Liver (tissue), 9 donors: ENCODE data around the gene PEX16. TPM values are rescaled to one million over a fixed set of nuclear protein-coding genes. Genes with fewer than 3 reads are reported as not detected.

Experiments used
- DNase-seq: peaks from one replicate; pipeline ENCODE4 v3.0.0-alpha.2; 2017; ENCODE audit warnings: low spot score
- H3K27ac ChIP-seq, 2 donors: one replicate each; pipeline ENCODE4 v1.7.0; 2013; ENCODE audit warnings: inconsistent platforms in 2 of 2, low read length in 2 of 2, control low read depth in 1 of 2, low read depth in 1 of 2, mild to moderate bottlenecking in 1 of 2
- H3K27me3 ChIP-seq, 4 donors: one replicate each; pipeline versions ENCODE4 v1.6.1 to v1.7.0; 2013; ENCODE audit warnings: low read length in 3 of 4, inconsistent platforms in 1 of 4, mild to moderate bottlenecking in 1 of 4, moderate library complexity in 1 of 4; ENCODE audit not compliant: control insufficient read depth in 4 of 4, insufficient read depth in 4 of 4
- H3K36me3 ChIP-seq, 4 donors: one replicate each; pipeline versions ENCODE4 v1.6.1 to v1.7.0; 2013; ENCODE audit warnings: low read length in 3 of 4, mild to moderate bottlenecking in 3 of 4, low read depth in 1 of 4, moderate library complexity in 1 of 4; ENCODE audit not compliant: control insufficient read depth in 4 of 4, insufficient read depth in 3 of 4
- H3K4me1 ChIP-seq, 4 donors: one replicate each; pipeline versions ENCODE4 v1.6.1 to v1.7.0; 2013; ENCODE audit warnings: low read length in 3 of 4, mild to moderate bottlenecking in 3 of 4, moderate library complexity in 1 of 4; ENCODE audit not compliant: control insufficient read depth in 4 of 4, insufficient read depth in 4 of 4
- H3K4me3 ChIP-seq, 3 donors: one replicate each; pipeline versions ENCODE4 v1.6.1 to v1.7.0; 2013; ENCODE audit warnings: low read length in 3 of 3, control low read depth in 1 of 3, low read depth in 1 of 3, mild to moderate bottlenecking in 1 of 3
- H3K9ac ChIP-seq, 2 donors: one replicate each; pipeline ENCODE4 v1.7.0; 2013; ENCODE audit warnings: low read length in 2 of 2, mild to moderate bottlenecking in 2 of 2, moderate library complexity in 2 of 2, control low read depth in 1 of 2, low read depth in 1 of 2
- H3K9me3 ChIP-seq, 4 donors: one replicate each; pipeline versions ENCODE4 v1.6.1 to v1.7.0; 2013; ENCODE audit warnings: low read length in 3 of 4; ENCODE audit not compliant: control insufficient read depth in 4 of 4
- ATF3 ChIP-seq: IDR thresholded peaks from 2 replicates; pipeline ENCODE4 v1.6.1; 2016; ENCODE audit warnings: antibody characterized with exemption
- EGR1 ChIP-seq, 2 donors: IDR thresholded peaks; 2 replicates each; pipeline ENCODE4 v1.6.1; 2016 to 2018; ENCODE audit warnings: antibody characterized with exemption in 2 of 2, low read depth in 2 of 2
- FOXA1 ChIP-seq: IDR thresholded peaks from 2 replicates; pipeline ENCODE4 v1.6.1; 2016; ENCODE audit warnings: antibody characterized with exemption
- FOXA2 ChIP-seq: IDR thresholded peaks from 2 replicates; pipeline ENCODE4 v1.6.1; 2016; ENCODE audit warnings: antibody characterized with exemption
- GABPA ChIP-seq, 2 donors: IDR thresholded peaks in 1 of 2; conservative IDR thresholded peaks in 1 of 2; 2 replicates each; pipeline ENCODE4 v1.6.1; 2016; ENCODE audit warnings: antibody characterized with exemption in 2 of 2, mild to moderate bottlenecking in 1 of 2, moderate library complexity in 1 of 2
- HNF4A ChIP-seq, 2 donors: conservative IDR thresholded peaks; 2 replicates each; pipeline ENCODE4 v1.6.1; 2016; ENCODE audit warnings: antibody characterized with exemption in 2 of 2, mild to moderate bottlenecking in 2 of 2
- HNF4G ChIP-seq: IDR thresholded peaks from 2 replicates; pipeline ENCODE4 v1.6.1; 2016; ENCODE audit warnings: antibody characterized with exemption
- JUND ChIP-seq, 2 donors: IDR thresholded peaks; 2 replicates each; pipeline ENCODE4 v1.6.1; 2016; ENCODE audit warnings: antibody characterized with exemption in 2 of 2
- MAX ChIP-seq: IDR thresholded peaks from 2 replicates; pipeline ENCODE4 v1.6.1; 2016; ENCODE audit warnings: antibody characterized with exemption
- NR2F2 ChIP-seq: IDR thresholded peaks from 2 replicates; pipeline ENCODE4 v1.6.1; 2016; ENCODE audit warnings: antibody characterized with exemption
- RAD21 ChIP-seq, 2 donors: IDR thresholded peaks; 2 replicates each; pipeline ENCODE4 v1.6.1; 2016; ENCODE audit warnings: antibody characterized with exemption in 2 of 2, mild to moderate bottlenecking in 2 of 2
- RXRA ChIP-seq, 2 donors: IDR thresholded peaks; 2 replicates each; pipeline ENCODE4 v1.6.1; 2017 to 2018; ENCODE audit warnings: antibody characterized with exemption in 2 of 2, mild to moderate bottlenecking in 1 of 2
- SP1 ChIP-seq: IDR thresholded peaks from 2 replicates; pipeline ENCODE4 v1.6.1; 2018; ENCODE audit warnings: antibody characterized with exemption, mild to moderate bottlenecking
- TAF1 ChIP-seq: conservative IDR thresholded peaks from 2 replicates; pipeline ENCODE4 v1.6.1; 2016; ENCODE audit warnings: antibody characterized with exemption, mild to moderate bottlenecking
- YY1 ChIP-seq: IDR thresholded peaks from 2 replicates; pipeline ENCODE4 v1.6.1; 2016; ENCODE audit warnings: antibody characterized with exemption, mild to moderate bottlenecking
- WGBS: extraction: QIAGEN DNeasy Blood & Tissue Kit; methylation state at CpG from one replicate; pipeline ENCODE4 v1.1.7; 2013; 5-methylcytosine and 5-hydroxymethylcytosine counted together
- polyA plus RNA-seq, 2 donors: library from polyadenylated mRNA; stranded (reverse) in 1 of 2; unstranded in 1 of 2; fragments of 200-250 nt in 1 of 2; fragments of >200 nt in 1 of 2; fragmentation: Nextera tagmentation in 1 of 2; extraction: Ambion mirVana in 1 of 2; gene quantifications; one replicate each; pipeline versions ENCODE4 v1.2.1 to v1.2.3, GENCODE V29; 2013 to 2015
- total RNA-seq, 2 donors: library from RNA; depleted of rRNA; stranded (reverse); fragments of >200 nt; gene quantifications; one replicate each; pipeline ENCODE4 v1.2.3, GENCODE V29; 2014
- TF ChIP-seq, protein P1 (sequence below): IDR thresholded peaks from 2 replicates; pipeline ENCODE4 v1.6.1; 2016; ENCODE audit warnings: antibody characterized with exemption
- TF ChIP-seq, protein P2 (sequence below): IDR thresholded peaks from 2 replicates; pipeline ENCODE4 v1.6.1; 2016; ENCODE audit warnings: antibody characterized with exemption, mild to moderate bottlenecking
- TF ChIP-seq, protein P3 (sequence below): fragments of 150-350 bp; IDR thresholded peaks from 2 replicates; pipeline ENCODE4 v1.5.1; 2017; ENCODE audit warnings: improper control_type of control experiment, low read depth, low read length; ENCODE audit not compliant: missing input control
- donor health status: healthy.
- donor health status: healthy.
- donor health status: healthy.
- donor health status: healthy.
- donor health status: healthy.

PEX16 gene
- total RNA-seq: 10 to 100 TPM; 18.8 to 26.1 TPM
- polyA plus RNA-seq: 10 to 100 TPM; 33.5 to 41.2 TPM

DNA sequence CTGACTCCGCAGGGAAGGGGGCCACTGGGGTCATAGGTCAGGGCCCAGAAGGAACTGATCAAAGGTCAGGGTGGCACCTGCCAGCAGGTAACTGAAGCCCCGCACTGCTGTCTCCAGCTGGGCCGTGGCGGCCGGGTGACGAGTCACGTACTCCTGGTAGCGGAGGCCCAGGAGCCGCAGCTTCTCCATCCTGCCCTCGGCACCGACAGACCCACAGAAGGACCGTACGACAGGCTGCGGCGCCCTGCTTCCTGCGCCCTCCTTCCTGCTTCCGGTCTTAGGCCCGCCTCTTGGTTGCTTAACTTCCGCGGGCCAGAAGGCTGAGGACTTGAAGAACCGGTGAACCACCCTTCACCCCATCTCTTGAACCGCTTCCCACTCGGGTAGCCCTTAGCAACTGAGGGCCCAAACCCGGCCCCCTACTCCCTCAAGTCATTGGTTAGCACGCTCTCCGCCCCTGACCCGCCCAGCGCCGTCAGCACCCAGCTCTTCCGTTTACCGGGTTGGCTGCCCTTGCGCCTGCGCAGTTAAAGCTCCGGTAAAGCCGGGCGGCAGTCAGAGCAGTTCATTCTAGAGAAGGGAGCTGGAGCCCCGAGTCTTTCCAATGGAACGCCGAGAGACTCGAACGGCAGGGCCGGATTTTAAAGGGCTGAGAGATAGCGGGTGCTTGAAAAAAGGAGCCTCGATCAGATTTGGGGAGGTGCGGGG, at the start of gene PEX16:
PEX16 (minus strand) TSS at position 255 of the 708 bp plus-strand sequence; CDS start at position 189, 66 bp downstream.
- H3K9me3 ChIP-seq: no peaks in the 10 kb centered on the region
- no peaks in the 10 kb centered on the region for H3K27me3 ChIP-seq
- peak within 1 kb of the TSS; percentile 75 to 85 for H3K27ac ChIP-seq
- TF ChIP-seq HNF4A (conservative IDR thresholded peaks at IDR 0.05) (peak; percentile 47 to 64), MAX (peak; percentile 77), RAD21 (IDR thresholded peaks at IDR 0.05) (peak in 1 of 2 donors; percentile 36), YY1 (no peak), JUND (IDR thresholded peaks at IDR 0.05) (peak; percentile 34 to 39), TAF1 (no peak), EGR1 (IDR thresholded peaks at IDR 0.05; ENCODE audit: low read depth in 2 of 2) (peak in 1 of 2 donors; percentile 70), GABPA (IDR thresholded peaks at IDR 0.05 in 1 of 2, conservative IDR thresholded peaks at IDR 0.05 in 1 of 2) (peak; percentile 96 to 99), FOXA2 (no peak), FOXA1 (peak; percentile 9), RXRA (IDR thresholded peaks at IDR 0.05) (peak; percentile 76 to 86), HNF4G (no peak), SP1 (peak; percentile 85), ATF3 (no peak), NR2F2 (peak; percentile 93)
- TF ChIP-seq, protein P1, sequence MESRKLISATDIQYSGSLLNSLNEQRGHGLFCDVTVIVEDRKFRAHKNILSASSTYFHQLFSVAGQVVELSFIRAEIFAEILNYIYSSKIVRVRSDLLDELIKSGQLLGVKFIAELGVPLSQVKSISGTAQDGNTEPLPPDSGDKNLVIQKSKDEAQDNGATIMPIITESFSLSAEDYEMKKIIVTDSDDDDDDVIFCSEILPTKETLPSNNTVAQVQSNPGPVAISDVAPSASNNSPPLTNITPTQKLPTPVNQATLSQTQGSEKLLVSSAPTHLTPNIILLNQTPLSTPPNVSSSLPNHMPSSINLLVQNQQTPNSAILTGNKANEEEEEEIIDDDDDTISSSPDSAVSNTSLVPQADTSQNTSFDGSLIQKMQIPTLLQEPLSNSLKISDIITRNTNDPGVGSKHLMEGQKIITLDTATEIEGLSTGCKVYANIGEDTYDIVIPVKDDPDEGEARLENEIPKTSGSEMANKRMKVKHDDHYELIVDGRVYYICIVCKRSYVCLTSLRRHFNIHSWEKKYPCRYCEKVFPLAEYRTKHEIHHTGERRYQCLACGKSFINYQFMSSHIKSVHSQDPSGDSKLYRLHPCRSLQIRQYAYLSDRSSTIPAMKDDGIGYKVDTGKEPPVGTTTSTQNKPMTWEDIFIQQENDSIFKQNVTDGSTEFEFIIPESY: no peak
- TF ChIP-seq, protein P2, sequence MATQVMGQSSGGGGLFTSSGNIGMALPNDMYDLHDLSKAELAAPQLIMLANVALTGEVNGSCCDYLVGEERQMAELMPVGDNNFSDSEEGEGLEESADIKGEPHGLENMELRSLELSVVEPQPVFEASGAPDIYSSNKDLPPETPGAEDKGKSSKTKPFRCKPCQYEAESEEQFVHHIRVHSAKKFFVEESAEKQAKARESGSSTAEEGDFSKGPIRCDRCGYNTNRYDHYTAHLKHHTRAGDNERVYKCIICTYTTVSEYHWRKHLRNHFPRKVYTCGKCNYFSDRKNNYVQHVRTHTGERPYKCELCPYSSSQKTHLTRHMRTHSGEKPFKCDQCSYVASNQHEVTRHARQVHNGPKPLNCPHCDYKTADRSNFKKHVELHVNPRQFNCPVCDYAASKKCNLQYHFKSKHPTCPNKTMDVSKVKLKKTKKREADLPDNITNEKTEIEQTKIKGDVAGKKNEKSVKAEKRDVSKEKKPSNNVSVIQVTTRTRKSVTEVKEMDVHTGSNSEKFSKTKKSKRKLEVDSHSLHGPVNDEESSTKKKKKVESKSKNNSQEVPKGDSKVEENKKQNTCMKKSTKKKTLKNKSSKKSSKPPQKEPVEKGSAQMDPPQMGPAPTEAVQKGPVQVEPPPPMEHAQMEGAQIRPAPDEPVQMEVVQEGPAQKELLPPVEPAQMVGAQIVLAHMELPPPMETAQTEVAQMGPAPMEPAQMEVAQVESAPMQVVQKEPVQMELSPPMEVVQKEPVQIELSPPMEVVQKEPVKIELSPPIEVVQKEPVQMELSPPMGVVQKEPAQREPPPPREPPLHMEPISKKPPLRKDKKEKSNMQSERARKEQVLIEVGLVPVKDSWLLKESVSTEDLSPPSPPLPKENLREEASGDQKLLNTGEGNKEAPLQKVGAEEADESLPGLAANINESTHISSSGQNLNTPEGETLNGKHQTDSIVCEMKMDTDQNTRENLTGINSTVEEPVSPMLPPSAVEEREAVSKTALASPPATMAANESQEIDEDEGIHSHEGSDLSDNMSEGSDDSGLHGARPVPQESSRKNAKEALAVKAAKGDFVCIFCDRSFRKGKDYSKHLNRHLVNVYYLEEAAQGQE: peak; percentile 84
- TF ChIP-seq, protein P3, sequence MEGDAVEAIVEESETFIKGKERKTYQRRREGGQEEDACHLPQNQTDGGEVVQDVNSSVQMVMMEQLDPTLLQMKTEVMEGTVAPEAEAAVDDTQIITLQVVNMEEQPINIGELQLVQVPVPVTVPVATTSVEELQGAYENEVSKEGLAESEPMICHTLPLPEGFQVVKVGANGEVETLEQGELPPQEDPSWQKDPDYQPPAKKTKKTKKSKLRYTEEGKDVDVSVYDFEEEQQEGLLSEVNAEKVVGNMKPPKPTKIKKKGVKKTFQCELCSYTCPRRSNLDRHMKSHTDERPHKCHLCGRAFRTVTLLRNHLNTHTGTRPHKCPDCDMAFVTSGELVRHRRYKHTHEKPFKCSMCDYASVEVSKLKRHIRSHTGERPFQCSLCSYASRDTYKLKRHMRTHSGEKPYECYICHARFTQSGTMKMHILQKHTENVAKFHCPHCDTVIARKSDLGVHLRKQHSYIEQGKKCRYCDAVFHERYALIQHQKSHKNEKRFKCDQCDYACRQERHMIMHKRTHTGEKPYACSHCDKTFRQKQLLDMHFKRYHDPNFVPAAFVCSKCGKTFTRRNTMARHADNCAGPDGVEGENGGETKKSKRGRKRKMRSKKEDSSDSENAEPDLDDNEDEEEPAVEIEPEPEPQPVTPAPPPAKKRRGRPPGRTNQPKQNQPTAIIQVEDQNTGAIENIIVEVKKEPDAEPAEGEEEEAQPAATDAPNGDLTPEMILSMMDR: no peak
- peak; percentile 89 for DNase-seq
- peak within 1 kb of the TSS; percentile 75 to 80 for H3K9ac ChIP-seq
- peaks cover 3 to 14% (median 8%) of the 10 kb centered on the region in 4 donors for H3K36me3 ChIP-seq
- WGBS: under 1% methylated on average over 45 of the region's 45 CpGs
- peaks cover 16 to 62% (median 45%) of the 10 kb centered on the region in 4 donors for H3K4me1 ChIP-seq
- peak within 1 kb of the TSS; percentile 73 to 98 (median 87) for H3K4me3 ChIP-seq
